Measurements from ENCODE around the gene TRIM9. TPM values are rescaled to one million over a fixed set of nuclear protein-coding genes. Genes with fewer than 3 reads are reported as not detected.

Gene TRIM9
- total RNA-seq, 1 experiment from 2014 or later = 9.8 TPM

- DNase-seq (ENCODE audit: low spot score) = no peak
- Histone ChIP-seq H3K27ac (ENCODE audit: low read depth, low read length, poor library complexity, severe bottlenecking) (no peak overlapping the region), H3K9me3 (ENCODE audit: low read depth, low read length, poor library complexity, severe bottlenecking) (peaks cover 4% of the 10 kb centered on the region), H3K4me3 (ENCODE audit: low read depth, low read length, poor library complexity, severe bottlenecking) (no peak overlapping the region), H3K36me3 (ENCODE audit: insufficient read depth, low read length, poor library complexity, severe bottlenecking) (no peaks in the 10 kb centered on the region), H3K4me1 (ENCODE audit: insufficient read depth, low read length, poor library complexity, severe bottlenecking) (no peaks in the 10 kb centered on the region), H3K27me3 (replicated peaks; ENCODE audit: insufficient read depth, low read depth, low read length, poor library complexity) (no peaks in the 10 kb centered on the region)
- ChIA-PET POLR2A (ENCODE audit: low non-redundant PET) (no interaction called here), CTCF (no interaction called here)
- intact Hi-C loops (cut with micrococcal nuclease; ENCODE audit: unreplicated experiment) = no loop called here
- no peak for TF ChIP-seq CTCF (conservative IDR thresholded peaks at IDR 0.05; ENCODE audit: low read depth, low read length)
- no peak for TF ChIP-seq EZH2 (IDR thresholded peaks at IDR 0.05; ENCODE audit: borderline replicate concordance, low read depth, low read length, poor library complexity, severe bottlenecking)
- no TSS peak for BruUV-seq (replicated peaks)
These were observed 35.9 kb downstream of the TRIM9 start for GRCh38 chr14:51059032-51059431.

GRCh38 chr14:51058382-51058781 lies 36.5 kb downstream of the TRIM9 start:
- TF ChIP-seq CTCF (conservative IDR thresholded peaks at IDR 0.05; ENCODE audit: low read depth, low read length) (no peak), EZH2 (IDR thresholded peaks at IDR 0.05; ENCODE audit: borderline replicate concordance, low read depth, low read length, poor library complexity, severe bottlenecking) (no peak)
- intact Hi-C loops (cut with micrococcal nuclease; ENCODE audit: unreplicated experiment) = no loop called here
- ChIA-PET CTCF (no interaction called here), POLR2A (ENCODE audit: low non-redundant PET) (no interaction called here)
- Histone ChIP-seq H3K36me3 (ENCODE audit: insufficient read depth, low read length, poor library complexity, severe bottlenecking) (no peaks in the 10 kb centered on the region), H3K27me3 (replicated peaks; ENCODE audit: insufficient read depth, low read depth, low read length, poor library complexity) (no peaks in the 10 kb centered on the region), H3K4me3 (ENCODE audit: low read depth, low read length, poor library complexity, severe bottlenecking) (no peak overlapping the region), H3K27ac (ENCODE audit: low read depth, low read length, poor library complexity, severe bottlenecking) (no peak overlapping the region), H3K4me1 (ENCODE audit: insufficient read depth, low read length, poor library complexity, severe bottlenecking) (no peaks in the 10 kb centered on the region), H3K9me3 (ENCODE audit: low read depth, low read length, poor library complexity, severe bottlenecking) (peaks cover 4% of the 10 kb centered on the region)
- BruUV-seq (replicated peaks) = no TSS peak
- DNase-seq (ENCODE audit: low spot score) = no peak

GRCh38 chr14:51056421-51056820 lies 38.5 kb downstream of the TRIM9 start:
- no peak for TF ChIP-seq EZH2 (IDR thresholded peaks at IDR 0.05; ENCODE audit: borderline replicate concordance, low read depth, low read length, poor library complexity, severe bottlenecking)
- no peak for TF ChIP-seq CTCF (conservative IDR thresholded peaks at IDR 0.05; ENCODE audit: low read depth, low read length)
- no TSS peak for BruUV-seq (replicated peaks)
- Histone ChIP-seq H3K9me3 (ENCODE audit: low read depth, low read length, poor library complexity, severe bottlenecking) (no peaks in the 10 kb centered on the region), H3K27ac (ENCODE audit: low read depth, low read length, poor library complexity, severe bottlenecking) (no peak overlapping the region), H3K4me3 (ENCODE audit: low read depth, low read length, poor library complexity, severe bottlenecking) (no peak overlapping the region), H3K36me3 (ENCODE audit: insufficient read depth, low read length, poor library complexity, severe bottlenecking) (no peaks in the 10 kb centered on the region), H3K4me1 (ENCODE audit: insufficient read depth, low read length, poor library complexity, severe bottlenecking) (no peaks in the 10 kb centered on the region), H3K27me3 (replicated peaks; ENCODE audit: insufficient read depth, low read depth, low read length, poor library complexity) (no peaks in the 10 kb centered on the region)
- intact Hi-C loops (cut with micrococcal nuclease; ENCODE audit: unreplicated experiment) = no loop called here
- DNase-seq (ENCODE audit: low spot score) = no peak
- ChIA-PET POLR2A (ENCODE audit: low non-redundant PET) (interaction anchor here (0.7 kb wide), 1 partner anchor 184 kb away, joined by 3 read pairs; the partner anchor contains the start of gene TMX1), CTCF (no interaction called here)

Data from A673 (cell line).